ENCODE results near the gene PROK1. TPM values are rescaled to one million over a fixed set of nuclear protein-coding genes. Genes with fewer than 3 reads are reported as not detected.

Gene PROK1
- total RNA-seq, 1 donor from 2014 or later = not detected

DNA sequence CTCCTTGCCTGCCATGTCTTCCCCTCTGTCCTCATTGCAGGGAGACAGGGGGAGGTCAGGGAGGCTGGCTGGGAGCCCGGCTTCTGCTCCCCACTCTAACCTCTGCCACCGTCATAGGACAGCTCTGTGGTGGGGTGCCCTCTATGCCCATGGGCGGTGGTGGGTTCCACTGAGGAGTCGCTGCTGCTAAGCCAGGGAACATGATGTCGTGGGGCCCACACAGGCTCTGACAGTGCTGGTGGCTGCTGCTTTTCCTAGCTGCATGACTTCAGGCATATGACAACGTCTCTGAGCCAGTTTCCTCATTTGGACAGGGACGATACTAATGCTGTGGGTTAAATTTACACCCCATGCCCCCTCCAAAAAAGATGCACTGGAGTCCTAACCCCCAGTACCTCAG, 53.3 kb downstream of the PROK1 start:
- Histone ChIP-seq H3K36me3 (ENCODE audit: insufficient read depth, low read length) (no peaks in the 10 kb centered on the region), H3K79me2 (ENCODE audit: insufficient read depth, low read length) (no peaks in the 10 kb centered on the region), H3K4me2 (ENCODE audit: low read length) (no peak overlapping the region), H3K9me3 (ENCODE audit: insufficient read depth, low read depth, low read length) (no peaks in the 10 kb centered on the region), H3K27me3 (ENCODE audit: insufficient read depth, low read length) (peaks cover 10% of the 10 kb centered on the region), H4K20me1 (ENCODE audit: insufficient read depth, low read length) (no peaks in the 10 kb centered on the region), H3K27ac (ENCODE audit: low read depth, low read length) (no peak overlapping the region), H3K4me1 (ENCODE audit: insufficient read depth, low read length) (no peaks in the 10 kb centered on the region), H2AFZ (ENCODE audit: low read depth, low read length) (no peak overlapping the region), H3K9ac (ENCODE audit: low read length) (no peak overlapping the region), H3K4me3 (ENCODE audit: insufficient read depth, low read depth, low read length) (no peak overlapping the region)
- TF ChIP-seq CTCF (IDR thresholded peaks at IDR 0.05; ENCODE audit: insufficient read depth, low read depth, low read length) (no peak), EZH2 (IDR thresholded peaks at IDR 0.05; ENCODE audit: insufficient read depth, low read length) (no peak)
- Mint-ChIP-seq H3K27ac (ENCODE audit: unreplicated experiment) (no peak overlapping the region), H3K9me3 (ENCODE audit: unreplicated experiment) (peaks cover 2% of the 10 kb centered on the region), H3K4me3 (ENCODE audit: unreplicated experiment) (no peak overlapping the region), H3K4me1 (ENCODE audit: low read depth, unreplicated experiment) (no peaks in the 10 kb centered on the region), H3K27me3 (ENCODE audit: low read depth, unreplicated experiment) (peaks cover 49% of the 10 kb centered on the region), H3K36me3 (ENCODE audit: low read depth, unreplicated experiment) (peaks cover 2% of the 10 kb centered on the region)
- no peak for FAIRE-seq
- DNase-seq (ENCODE audit: low read depth) = no peak

DNA sequence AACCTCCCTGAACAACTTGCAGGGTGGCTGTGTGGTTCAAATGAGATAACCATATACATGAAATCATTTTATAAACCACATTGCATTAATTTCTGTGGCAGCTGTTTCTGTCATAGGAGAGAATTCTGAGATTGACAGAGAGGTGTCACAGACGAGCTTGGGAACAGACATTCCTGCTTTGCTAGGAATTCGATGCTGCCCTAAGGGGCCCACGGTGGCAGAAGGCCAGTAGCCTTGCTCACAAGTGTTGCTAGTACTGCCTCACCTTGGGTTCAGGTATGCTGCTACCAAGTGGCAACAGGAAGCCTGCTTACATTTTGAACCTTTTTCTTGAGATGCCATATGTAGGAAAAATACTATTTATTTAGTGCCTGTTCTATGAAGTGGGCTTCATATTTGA, 54.6 kb downstream of the PROK1 start:
- no peaks in the 10 kb centered on the region for H3K79me2 ChIP-seq (ENCODE audit: insufficient read depth, low read length)

More for the DNA sequence above, 54.6 kb downstream of the PROK1 start:
- Histone ChIP-seq H3K9me3 (ENCODE audit: insufficient read depth, low read depth, low read length) (no peaks in the 10 kb centered on the region), H3K4me2 (ENCODE audit: low read length) (no peak overlapping the region), H3K4me3 (ENCODE audit: insufficient read depth, low read depth, low read length) (no peak overlapping the region), H3K27me3 (ENCODE audit: insufficient read depth, low read length) (peaks cover 10% of the 10 kb centered on the region), H4K20me1 (ENCODE audit: insufficient read depth, low read length) (no peaks in the 10 kb centered on the region), H3K4me1 (ENCODE audit: insufficient read depth, low read length) (no peaks in the 10 kb centered on the region), H3K36me3 (ENCODE audit: insufficient read depth, low read length) (no peaks in the 10 kb centered on the region), H3K9ac (ENCODE audit: low read length) (no peak overlapping the region), H2AFZ (ENCODE audit: low read depth, low read length) (no peak overlapping the region), H3K27ac (ENCODE audit: low read depth, low read length) (no peak overlapping the region)
- Mint-ChIP-seq H3K36me3 (ENCODE audit: low read depth, unreplicated experiment) (no peaks in the 10 kb centered on the region), H3K27ac (ENCODE audit: unreplicated experiment) (no peak overlapping the region), H3K4me1 (ENCODE audit: low read depth, unreplicated experiment) (no peaks in the 10 kb centered on the region), H3K27me3 (ENCODE audit: low read depth, unreplicated experiment) (peaks cover 46% of the 10 kb centered on the region), H3K9me3 (ENCODE audit: unreplicated experiment) (no peaks in the 10 kb centered on the region), H3K4me3 (ENCODE audit: unreplicated experiment) (no peak overlapping the region)
- FAIRE-seq (no peak), DNase-seq (ENCODE audit: low read depth) (no peak)
- no peak for TF ChIP-seq CTCF (IDR thresholded peaks at IDR 0.05; ENCODE audit: insufficient read depth, low read depth, low read length)
- no peak for TF ChIP-seq EZH2 (IDR thresholded peaks at IDR 0.05; ENCODE audit: insufficient read depth, low read length)
